Ascending aorta (tissue), 2 donors: ENCODE measurements around the gene CLIC3. TPM values are rescaled to one million over a fixed set of nuclear protein-coding genes. Genes with fewer than 3 reads are reported as not detected.

Experiments
- DNase-seq, 2 donors: peaks; one replicate each; pipeline ENCODE4 v3.0.0-alpha.2; 2019; ENCODE audit warnings: low spot score in 2 of 2
- H3K27ac ChIP-seq, 2 donors: fragments of 200-600 bp; sonication (generic); one replicate each; pipeline ENCODE4 v1.5.1; 2016 to 2017; ENCODE audit warnings: mild to moderate bottlenecking in 1 of 2
- H3K27me3 ChIP-seq: fragments of 200-600 bp; sonication (generic); one replicate; pipeline ENCODE4 v1.5.1; 2017
- H3K36me3 ChIP-seq, 2 donors: fragments of 200-600 bp; sonication (generic); one replicate each; pipeline ENCODE4 v1.5.1; 2016
- H3K4me1 ChIP-seq, 2 donors: fragments of 200-600 bp; sonication (generic); one replicate each; pipeline ENCODE4 v1.5.1; 2016 to 2017; ENCODE audit warnings: mild to moderate bottlenecking in 1 of 2
- H3K4me3 ChIP-seq, 2 donors: fragments of 200-600 bp; sonication (generic); one replicate each; pipeline ENCODE4 v1.5.1; 2016 to 2017; ENCODE audit warnings: mild to moderate bottlenecking in 1 of 2
- H3K9me3 ChIP-seq, 2 donors: fragments of 200-600 bp; sonication (generic); one replicate each; pipeline ENCODE4 v1.5.1; 2016
- intact Hi-C: fragments of 100-400 bp; cut with DNase I; formaldehyde crosslinking; loops from one replicate; pipeline ENCODE4 v1.15.1; 2023
- total RNA-seq: library from RNA; depleted of rRNA; stranded (reverse); fragments of >200 nt; gene quantifications from one replicate; pipeline ENCODE4 v1.1.0, GENCODE V29; 2016
- TF ChIP-seq, protein P1 (sequence below), 3 experiments: fragments of 200-600 bp in 2 of 3; fragments of 450-650 bp in 1 of 3; sonication (generic) in 2 of 3; IDR thresholded peaks; one replicate each; pipeline ENCODE4 v1.5.1; 2016 to 2019; ENCODE audit warnings: antibody characterized with exemption in 3 of 3, mild to moderate bottlenecking in 1 of 3, moderate library complexity in 1 of 3

The CLIC3 gene
- total RNA-seq, 1 donor from 2014 or later, result 2.8 TPM

DNA sequence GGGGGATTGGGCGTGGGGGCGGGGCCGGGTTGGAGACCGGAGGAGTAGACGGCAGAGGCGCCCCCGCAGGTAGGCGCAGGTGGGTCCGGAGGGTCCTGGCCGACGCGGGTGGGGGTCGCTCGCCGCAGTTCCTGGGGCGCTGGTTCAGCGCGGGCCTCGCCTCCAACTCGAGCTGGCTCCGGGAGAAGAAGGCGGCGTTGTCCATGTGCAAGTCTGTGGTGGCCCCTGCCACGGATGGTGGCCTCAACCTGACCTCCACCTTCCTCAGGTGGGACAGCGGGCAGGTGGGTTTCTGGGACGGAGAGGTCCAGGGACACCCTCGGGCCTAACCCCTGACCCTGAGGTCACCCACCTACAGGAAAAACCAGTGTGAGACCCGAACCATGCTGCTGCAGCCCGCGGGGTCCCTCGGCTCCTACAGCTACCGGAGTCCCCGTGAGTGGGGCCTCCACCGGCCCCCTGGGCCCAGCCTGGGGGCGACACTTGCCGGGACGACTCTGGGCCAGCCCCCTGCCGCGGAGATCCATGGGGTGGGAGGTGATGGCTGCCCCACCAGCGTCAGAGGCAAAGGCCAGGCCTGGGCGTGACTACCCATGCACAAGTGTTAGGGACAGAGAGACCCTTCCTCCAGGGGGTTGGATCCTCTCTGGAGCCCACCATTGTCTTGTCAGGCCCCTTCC lies 17.4 kb downstream of the CLIC3 start:
- H3K36me3 ChIP-seq, result no peaks in the 10 kb centered on the region
- H3K27ac ChIP-seq, result no peak overlapping the region
- no peaks in the 10 kb centered on the region for H3K27me3 ChIP-seq
- intact Hi-C loops, result no loop called here
- H3K4me1 ChIP-seq, result peaks cover 7 to 8% of the 10 kb centered on the region in 2 donors
- TF ChIP-seq, protein P1, sequence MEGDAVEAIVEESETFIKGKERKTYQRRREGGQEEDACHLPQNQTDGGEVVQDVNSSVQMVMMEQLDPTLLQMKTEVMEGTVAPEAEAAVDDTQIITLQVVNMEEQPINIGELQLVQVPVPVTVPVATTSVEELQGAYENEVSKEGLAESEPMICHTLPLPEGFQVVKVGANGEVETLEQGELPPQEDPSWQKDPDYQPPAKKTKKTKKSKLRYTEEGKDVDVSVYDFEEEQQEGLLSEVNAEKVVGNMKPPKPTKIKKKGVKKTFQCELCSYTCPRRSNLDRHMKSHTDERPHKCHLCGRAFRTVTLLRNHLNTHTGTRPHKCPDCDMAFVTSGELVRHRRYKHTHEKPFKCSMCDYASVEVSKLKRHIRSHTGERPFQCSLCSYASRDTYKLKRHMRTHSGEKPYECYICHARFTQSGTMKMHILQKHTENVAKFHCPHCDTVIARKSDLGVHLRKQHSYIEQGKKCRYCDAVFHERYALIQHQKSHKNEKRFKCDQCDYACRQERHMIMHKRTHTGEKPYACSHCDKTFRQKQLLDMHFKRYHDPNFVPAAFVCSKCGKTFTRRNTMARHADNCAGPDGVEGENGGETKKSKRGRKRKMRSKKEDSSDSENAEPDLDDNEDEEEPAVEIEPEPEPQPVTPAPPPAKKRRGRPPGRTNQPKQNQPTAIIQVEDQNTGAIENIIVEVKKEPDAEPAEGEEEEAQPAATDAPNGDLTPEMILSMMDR (IDR thresholded peaks at IDR 0.05), result no peak
- H3K9me3 ChIP-seq, result no peaks in the 10 kb centered on the region
- no peak for DNase-seq
- H3K4me3 ChIP-seq, result no peak overlapping the region

DNA sequence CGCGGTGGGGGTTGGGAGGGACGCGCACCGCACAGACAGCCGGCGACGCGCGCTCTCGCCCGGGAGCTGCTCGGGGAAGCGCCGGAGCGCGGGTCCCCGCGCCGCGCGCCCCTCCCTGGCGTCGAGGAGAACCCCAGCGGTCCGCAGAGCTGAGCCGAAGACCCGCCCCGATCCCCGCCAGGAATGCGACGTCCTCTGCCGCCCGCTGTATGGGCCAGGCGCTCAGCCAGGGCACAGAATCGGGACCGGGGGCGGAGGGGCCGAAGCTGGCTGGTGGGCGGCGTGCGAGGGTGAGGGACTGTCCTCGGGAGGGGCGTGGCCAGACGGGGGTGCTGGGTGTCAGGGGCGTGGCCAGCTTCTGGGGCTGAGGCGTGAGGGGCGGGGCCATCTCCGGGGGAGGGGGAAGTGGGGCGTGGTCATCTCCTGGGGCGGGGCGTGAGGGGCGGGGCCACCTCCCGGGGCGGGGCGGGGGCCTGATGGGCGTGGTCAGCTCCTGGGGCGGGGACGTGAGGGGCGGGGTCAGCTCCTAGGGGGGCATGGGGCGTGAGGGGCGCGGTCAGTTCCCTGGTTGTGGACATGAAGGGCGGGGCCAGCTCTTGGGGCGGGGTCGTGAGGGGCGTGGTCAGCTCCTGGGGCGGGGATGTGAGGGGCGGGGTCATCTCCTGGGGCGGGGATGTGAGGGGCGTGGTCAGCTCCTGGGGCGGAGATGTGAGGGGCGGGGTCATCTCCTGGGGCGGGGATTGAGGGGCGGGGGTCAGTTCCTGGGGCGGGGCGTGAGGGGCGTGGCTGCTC lies 18.1 kb downstream of the CLIC3 start:
- no peaks in the 10 kb centered on the region for H3K36me3 ChIP-seq
- H3K4me3 ChIP-seq, result peak overlapping the region; percentile 46 to 73
- intact Hi-C loops, result no loop called here
- H3K9me3 ChIP-seq, result no peaks in the 10 kb centered on the region
- no peak overlapping the region for H3K27ac ChIP-seq
- H3K4me1 ChIP-seq, result peaks cover 7 to 8% of the 10 kb centered on the region in 2 donors
- DNase-seq, result no peak
- TF ChIP-seq, protein P1 (IDR thresholded peaks at IDR 0.05), result no peak
- H3K27me3 ChIP-seq, result no peaks in the 10 kb centered on the region

DNA sequence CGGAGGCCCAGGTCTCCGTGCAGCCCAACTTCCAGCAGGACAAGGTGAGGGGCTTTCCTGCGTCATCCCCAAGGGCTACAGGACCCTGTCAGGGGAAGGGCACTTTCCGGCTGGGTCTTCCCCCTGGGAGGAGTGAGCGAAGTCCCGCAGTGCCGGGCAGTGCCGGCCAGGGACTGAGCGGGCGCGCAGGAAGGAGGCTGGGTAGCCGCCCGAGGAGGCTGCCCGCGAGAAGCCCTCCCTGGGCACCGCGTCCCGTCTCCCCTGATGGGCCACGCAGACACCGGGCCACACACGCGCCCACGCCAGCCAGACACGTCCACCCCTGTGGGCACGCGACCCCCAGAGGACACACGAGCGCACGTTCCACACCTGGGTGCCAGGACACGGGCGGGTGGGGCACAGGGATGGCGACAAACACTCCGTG lies 18.7 kb downstream of the CLIC3 start:
- Histone ChIP-seq H3K27ac (no peak overlapping the region), H3K27me3 (no peaks in the 10 kb centered on the region), H3K36me3 (no peaks in the 10 kb centered on the region), H3K4me3 (peak overlapping the region; percentile 46 to 73), H3K9me3 (no peaks in the 10 kb centered on the region), H3K4me1 (peaks cover 7 to 8% of the 10 kb centered on the region in 2 donors)
- no peak for DNase-seq
- intact Hi-C loops, result no loop called here
- TF ChIP-seq, protein P1 (IDR thresholded peaks at IDR 0.05), result no peak

DNA sequence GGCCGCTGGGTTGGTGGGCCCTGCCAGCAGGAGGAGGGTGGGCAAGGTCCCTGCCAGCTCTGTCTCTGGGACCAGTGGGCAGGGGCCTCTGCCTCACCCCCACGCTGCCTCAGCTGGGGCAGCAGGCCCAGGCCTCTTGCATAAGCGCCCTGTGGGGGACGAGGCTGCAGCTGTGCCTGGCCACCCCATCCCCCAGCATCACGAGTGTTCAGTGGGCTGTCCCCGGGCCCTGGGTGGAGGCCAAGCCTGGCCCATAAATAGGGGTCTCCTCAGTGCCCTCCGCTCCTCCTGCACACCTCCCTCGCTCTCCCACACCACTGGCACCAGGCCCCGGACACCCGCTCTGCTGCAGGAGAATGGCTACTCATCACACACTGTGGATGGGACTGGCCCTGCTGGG lies 19.1 kb downstream of the CLIC3 start, which contains the start of gene PTGDS:
Gene PTGDS (plus strand): TSS at position 282 of the 400 bp plus-strand sequence. CDS start 75 bp downstream, at position 357.
- intact Hi-C loops, result no loop called here
- H3K4me1 ChIP-seq, result peaks cover 7 to 8% of the 10 kb centered on the region in 2 donors
- no peak within 1 kb of the TSS for H3K27ac ChIP-seq
- no peak for DNase-seq
- TF ChIP-seq, protein P1 (IDR thresholded peaks at IDR 0.05), result no peak
- no peaks in the 10 kb centered on the region for H3K9me3 ChIP-seq
- H3K36me3 ChIP-seq, result no peaks in the 10 kb centered on the region
- H3K27me3 ChIP-seq, result no peaks in the 10 kb centered on the region
- H3K4me3 ChIP-seq, result peak within 1 kb of the TSS; percentile 46 to 73

DNA sequence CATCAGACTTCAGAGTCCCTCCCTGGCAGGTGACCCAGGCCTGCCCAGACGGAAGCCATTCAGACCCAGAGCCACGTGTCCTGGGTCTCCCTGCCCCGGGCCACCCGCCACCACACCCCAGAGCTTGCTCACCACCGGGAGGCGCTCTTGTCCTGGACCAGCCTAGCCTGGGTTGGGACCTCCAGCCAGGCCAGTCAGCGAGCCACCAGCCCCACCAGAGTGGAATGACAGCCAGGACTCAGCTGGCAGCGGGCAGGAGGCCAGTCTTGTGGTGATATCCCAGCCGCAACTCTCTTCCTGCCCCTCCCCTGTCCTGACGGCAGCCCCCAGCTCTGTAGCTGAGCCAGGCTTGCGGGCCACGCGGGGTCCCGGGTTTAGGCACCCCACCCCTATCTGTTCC lies 20.7 kb downstream of the CLIC3 start:
- Histone ChIP-seq H3K27me3 (no peaks in the 10 kb centered on the region), H3K4me3 (no peak overlapping the region), H3K27ac (no peak overlapping the region), H3K36me3 (no peaks in the 10 kb centered on the region), H3K9me3 (no peaks in the 10 kb centered on the region), H3K4me1 (peaks cover 7 to 8% of the 10 kb centered on the region in 2 donors)
- DNase-seq, result no peak
- intact Hi-C loops, result no loop called here
- TF ChIP-seq, protein P1 (IDR thresholded peaks at IDR 0.05), result peak in 1 of 3 experiments; percentile 7
